HG03108 (cell line): Measurements from ENCODE around the gene RARA.

Experiments
- ATAC-seq: cut with Tn5 transposase; IDR thresholded peaks from one replicate; pipeline ENCODE4 v1.9.1; 2021; ENCODE audit warnings: moderate library complexity; ENCODE audit not compliant: unreplicated experiment

RARA gene

GRCh38 chr17:40344421-40345160 lies 35.6 kb downstream of the RARA start:
- no peak for ATAC-seq

- no peak for ATAC-seq
These were observed 36.4 kb downstream of the RARA start for GRCh38 chr17:40345161-40345993.

GRCh38 chr17:40345994-40346764 lies 37.2 kb downstream of the RARA start:
- no peak for ATAC-seq

- no peak for ATAC-seq
These were observed 37.8 kb downstream of the RARA start for GRCh38 chr17:40346765-40347158.

- no peak for ATAC-seq
These were observed 38.5 kb downstream of the RARA start for GRCh38 chr17:40347319-40348135.

GRCh38 chr17:40348136-40348504 lies 39.1 kb downstream of the RARA start:
- ATAC-seq = no peak

GRCh38 chr17:40348562-40349476 lies 39.8 kb downstream of the RARA start:
- ATAC-seq = no peak

- ATAC-seq = no peak
These were observed 40.5 kb downstream of the RARA start for GRCh38 chr17:40349477-40349894.

- ATAC-seq = no peak
These were observed 41.1 kb downstream of the RARA start for GRCh38 chr17:40349895-40350688.

- no peak for ATAC-seq
These were observed 41.8 kb downstream of the RARA start for GRCh38 chr17:40350689-40351358.

- ATAC-seq = no peak
These were observed 42.6 kb downstream of the RARA start for GRCh38 chr17:40351359-40352236.

GRCh38 chr17:40352237-40352778 lies 43.3 kb downstream of the RARA start:
- ATAC-seq = no peak

- ATAC-seq = no peak
These were observed 43.9 kb downstream of the RARA start for GRCh38 chr17:40352779-40353394.

GRCh38 chr17:40354221-40355122 lies 45.5 kb downstream of the RARA start:
- ATAC-seq = no peak

GRCh38 chr17:40355123-40355803 lies 46.3 kb downstream of the RARA start:
- ATAC-seq = no peak
